Thyroid gland (tissue), 4 donors: Measurements from ENCODE around the gene NPFF.

Experiments used
- POLR2A ChIP-seq, 2 donors: fragments of 450-650 bp; IDR thresholded peaks; one replicate each; pipeline ENCODE4 v1.6.1; 2017; ENCODE audit warnings: antibody characterized with exemption in 2 of 2, mild to moderate bottlenecking in 2 of 2, moderate library complexity in 1 of 2
- TF ChIP-seq, protein P1 (sequence below), 6 experiments: fragments of 200-600 bp in 3 of 6; fragments of 450-650 bp in 3 of 6; sonication (generic) in 3 of 6; IDR thresholded peaks; one replicate each; pipeline ENCODE4 v1.5.1; 2016 to 2019; ENCODE audit warnings: antibody characterized with exemption in 6 of 6, mild to moderate bottlenecking in 2 of 6, inconsistent platforms in 1 of 6, moderate library complexity in 1 of 6

DNA sequence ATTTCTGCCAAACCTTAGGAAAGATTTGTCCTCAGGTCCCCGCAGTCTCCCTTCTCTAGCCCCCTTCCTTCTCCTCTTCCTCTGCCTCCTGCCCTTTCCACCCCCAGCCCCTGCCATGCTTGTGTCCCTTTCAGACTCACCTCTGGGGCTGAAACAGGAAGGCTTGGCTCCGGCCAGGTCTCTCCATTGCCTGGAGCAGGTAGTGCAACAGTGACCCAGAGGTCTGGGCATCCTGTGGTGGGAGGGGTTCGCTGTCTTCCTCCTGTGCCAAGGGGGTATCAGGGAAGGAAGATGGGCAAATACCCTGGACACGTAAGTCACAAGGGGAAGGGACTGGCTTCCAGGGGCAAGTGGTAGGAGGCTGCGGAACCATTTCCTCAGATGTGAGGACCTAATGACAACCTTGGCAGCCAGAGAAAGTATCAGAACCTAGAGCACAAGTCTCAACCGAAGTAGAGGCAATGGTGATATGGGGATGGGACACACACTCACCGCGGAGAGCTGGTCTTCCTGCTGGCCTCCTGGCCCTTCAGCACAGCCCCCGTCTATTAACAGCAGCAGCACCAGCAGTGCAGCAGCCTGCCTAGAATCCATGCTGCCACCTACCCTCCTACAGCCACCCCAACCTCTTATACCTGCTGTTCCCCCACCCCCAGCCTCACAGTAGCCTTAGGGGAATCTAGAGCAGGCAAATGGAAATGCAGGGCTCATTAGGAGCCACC lies at the start of gene NPFF:
- TF ChIP-seq, protein P1, sequence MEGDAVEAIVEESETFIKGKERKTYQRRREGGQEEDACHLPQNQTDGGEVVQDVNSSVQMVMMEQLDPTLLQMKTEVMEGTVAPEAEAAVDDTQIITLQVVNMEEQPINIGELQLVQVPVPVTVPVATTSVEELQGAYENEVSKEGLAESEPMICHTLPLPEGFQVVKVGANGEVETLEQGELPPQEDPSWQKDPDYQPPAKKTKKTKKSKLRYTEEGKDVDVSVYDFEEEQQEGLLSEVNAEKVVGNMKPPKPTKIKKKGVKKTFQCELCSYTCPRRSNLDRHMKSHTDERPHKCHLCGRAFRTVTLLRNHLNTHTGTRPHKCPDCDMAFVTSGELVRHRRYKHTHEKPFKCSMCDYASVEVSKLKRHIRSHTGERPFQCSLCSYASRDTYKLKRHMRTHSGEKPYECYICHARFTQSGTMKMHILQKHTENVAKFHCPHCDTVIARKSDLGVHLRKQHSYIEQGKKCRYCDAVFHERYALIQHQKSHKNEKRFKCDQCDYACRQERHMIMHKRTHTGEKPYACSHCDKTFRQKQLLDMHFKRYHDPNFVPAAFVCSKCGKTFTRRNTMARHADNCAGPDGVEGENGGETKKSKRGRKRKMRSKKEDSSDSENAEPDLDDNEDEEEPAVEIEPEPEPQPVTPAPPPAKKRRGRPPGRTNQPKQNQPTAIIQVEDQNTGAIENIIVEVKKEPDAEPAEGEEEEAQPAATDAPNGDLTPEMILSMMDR (IDR thresholded peaks at IDR 0.05), result no peak
- TF ChIP-seq POLR2A (IDR thresholded peaks at IDR 0.05), result no peak
